ENCODE results near the gene FAM72A.
"Not testable (repeated sequence)": the region's sequence is repeated elsewhere in the genome, so short reads cannot be mapped to it uniquely, and the experiment has no call there.

The FAM72A gene

GRCh38 chr1:206167350-206168029 lies 35.1 kb downstream of the FAM72A start:
- DNase-seq, result not testable (repeated sequence)

DNA sequence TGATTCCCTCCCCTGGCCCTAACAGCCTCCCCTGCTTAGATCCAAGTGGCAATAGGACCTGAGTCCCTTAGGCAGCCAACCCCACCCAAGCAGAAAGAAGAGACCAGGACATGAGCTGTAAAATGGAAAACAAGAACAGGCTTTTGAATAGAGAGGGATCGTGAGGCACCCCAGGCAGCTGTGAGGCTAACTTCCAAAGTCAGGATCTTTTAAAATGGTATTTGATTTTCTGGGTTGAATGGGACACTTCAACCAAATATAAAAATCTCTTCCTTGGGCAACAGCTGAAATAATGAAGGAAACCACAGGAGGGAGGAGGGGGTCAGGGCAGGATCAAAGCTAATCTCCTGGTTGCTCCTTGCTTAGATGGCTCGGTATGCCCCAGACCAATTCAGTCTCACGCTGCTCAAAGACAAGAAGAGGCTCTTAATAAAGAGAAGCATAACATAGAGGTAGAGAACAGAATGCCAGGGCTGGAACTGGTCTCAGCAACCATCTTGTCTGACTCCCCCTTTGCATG lies 56.8 kb downstream of the FAM72A start:
- DNase-seq, result no peak

- peak; percentile 51 for DNase-seq
Observed at GRCh38 chr1:206144605-206145004, 58.0 kb downstream of the FAM72A start.

DNA sequence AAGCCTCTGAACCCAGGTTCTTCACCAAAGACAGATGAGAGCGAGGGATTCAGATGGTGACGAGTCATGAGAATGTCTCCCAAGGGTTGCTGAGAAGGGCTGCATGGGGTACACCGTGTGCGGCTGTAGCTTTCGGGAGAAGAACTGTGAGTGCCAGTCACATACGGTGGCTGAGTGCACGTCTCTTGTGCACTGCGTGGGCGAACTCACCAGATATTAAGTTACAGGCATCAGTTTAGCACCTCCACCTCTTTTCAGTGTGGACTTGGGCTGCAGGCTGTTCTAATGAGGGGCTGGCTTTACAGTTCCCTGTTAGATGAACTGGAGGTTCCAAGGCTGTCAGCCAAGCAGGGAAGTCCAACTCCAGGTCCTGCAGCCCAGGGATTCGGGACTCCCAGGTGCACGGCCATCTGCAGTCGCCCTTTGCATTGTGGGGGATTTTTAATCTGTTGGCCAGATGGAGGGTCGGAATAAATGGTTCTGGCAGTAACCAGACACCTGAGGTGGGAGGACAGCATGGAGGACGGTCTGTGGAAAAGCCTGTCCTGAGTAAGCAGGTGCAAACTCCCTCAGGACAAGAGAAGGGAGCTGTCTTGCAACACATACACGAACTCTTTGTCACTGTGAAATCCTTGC lies 59.0 kb downstream of the FAM72A start:
- no peak for DNase-seq

DNA sequence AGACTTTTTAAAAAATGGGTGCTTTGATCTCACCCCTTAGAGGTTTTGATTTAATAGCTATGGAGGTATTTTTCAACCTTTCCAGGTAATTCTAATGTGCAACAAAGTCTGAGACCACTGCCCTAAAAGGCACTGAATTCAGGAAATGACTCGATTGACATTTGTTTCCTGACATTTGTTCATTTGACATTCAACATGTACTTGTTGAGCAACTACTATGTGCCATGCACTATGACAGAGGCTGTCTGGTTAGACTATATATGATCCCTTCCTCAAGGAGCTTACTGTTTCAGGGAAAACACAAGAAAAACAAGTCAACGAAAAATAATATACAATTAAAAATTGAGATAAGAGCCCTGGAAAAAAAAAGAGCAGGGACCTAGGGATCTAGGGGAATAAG lies 59.9 kb downstream of the FAM72A start:
- DNase-seq, result no peak

DNA sequence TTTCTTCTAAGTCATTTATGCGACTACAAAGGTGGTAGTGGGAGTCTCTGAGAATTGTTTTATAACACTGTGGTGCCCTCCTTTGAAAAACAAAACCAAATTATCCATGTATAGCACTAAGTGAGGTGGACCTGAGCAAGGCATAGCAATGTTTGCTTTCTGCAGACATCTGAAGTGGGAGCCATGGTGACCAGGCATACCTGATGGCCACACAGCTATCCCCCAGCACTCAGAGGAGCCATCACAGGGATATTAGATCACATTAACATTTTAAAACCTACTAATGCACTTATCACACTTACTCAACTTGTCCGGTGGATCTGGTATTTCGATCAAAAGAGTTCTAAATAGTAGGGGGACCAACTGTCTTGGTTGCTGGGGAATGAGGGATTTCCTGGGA lies 60.6 kb downstream of the FAM72A start:
- no peak for DNase-seq

GRCh38 chr1:206136241-206136640 lies 66.4 kb downstream of the FAM72A start:
- DNase-seq, result no peak
